SK-N-SH (cell line): ENCODE data around the gene IL1R2. TPM values are rescaled to one million over a fixed set of nuclear protein-coding genes. Genes with fewer than 3 reads are reported as not detected.
A peak's percentile ranks its signal among the peaks of the same experiment; 100 is the strongest.

Source experiments
- CTCF ChIA-PET: fragments of 300-600, 350-600 bp; formaldehyde crosslinking; extraction: SDS; loops from one replicate; lab custom pipeline; 2021; lab: Yijun Ruan, JAX
- POLR2A ChIA-PET: fragments of 350-600 bp; sonication (Branson Sonifier 250); formaldehyde crosslinking; extraction: SDS; loops from one replicate; lab custom pipeline; 2020; ENCODE audit warnings: antibody characterized with exemption, inconsistent platforms; lab: Yijun Ruan, JAX
- DNase-seq: peaks from one replicate; pipeline ENCODE4 v3.0.0; 2012
- H2AFZ ChIP-seq: fragments of 200-600 bp; sonication (generic); 2 replicates; pipeline ENCODE4 v1.8.1; 2016; ENCODE audit warnings: antibody characterized with exemption, mild to moderate bottlenecking, low read depth
- H3F3A ChIP-seq: fragments of 200-600 bp; sonication (generic); replicated peaks from 2 replicates; pipeline ENCODE3; 2016; ENCODE audit warnings: antibody characterized with exemption, mild to moderate bottlenecking; ENCODE audit not compliant: insufficient read depth
- H3K27ac ChIP-seq, 2 experiments: fragments of 200-500 bp in 1 of 2; fragments of 200-600 bp in 1 of 2; sonication (Bioruptor generic) in 1 of 2; sonication (generic), shearing (Covaris generic) in 1 of 2; 2 replicates each; pipeline versions ENCODE4 v1.5.1 to v1.6.1; 2014 to 2016; ENCODE audit warnings: low read depth in 2 of 2, inconsistent platforms in 1 of 2, low read length in 1 of 2, mild to moderate bottlenecking in 1 of 2, mixed read lengths in 1 of 2
- H3K27me3 ChIP-seq: fragments of 200-600 bp; sonication (generic), shearing (Covaris generic); 2 replicates; pipeline ENCODE4 v1.6.1; 2016; ENCODE audit warnings: mixed run types; ENCODE audit not compliant: insufficient read depth
- H3K36me3 ChIP-seq, 2 experiments: fragments of 200-500 bp in 1 of 2; fragments of 200-600 bp in 1 of 2; sonication (Bioruptor generic) in 1 of 2; sonication (generic) in 1 of 2; replicated peaks in 1 of 2; 2 replicates each; pipeline versions ENCODE3 to v1.5.1; 2014 to 2016; ENCODE audit warnings: low read length in 1 of 2, mild to moderate bottlenecking in 1 of 2; ENCODE audit not compliant: insufficient read depth in 2 of 2, control insufficient read depth in 1 of 2
- H3K4me1 ChIP-seq, 2 experiments: fragments of 200-500 bp in 1 of 2; fragments of 200-600 bp in 1 of 2; sonication (Bioruptor generic) in 1 of 2; sonication (generic), shearing (Covaris generic) in 1 of 2; 2 replicates each; pipeline versions ENCODE4 v1.5.1 to v1.6.1; 2014 to 2016; ENCODE audit warnings: low read depth in 1 of 2, low read length in 1 of 2, mixed run types in 1 of 2; ENCODE audit not compliant: insufficient read depth in 2 of 2, control insufficient read depth in 1 of 2
- H3K4me2 ChIP-seq: fragments of 200-600 bp; sonication (generic), shearing (Covaris generic); 2 replicates; pipeline ENCODE4 v1.6.1; 2017; ENCODE audit warnings: mixed run types
- H3K4me3 ChIP-seq, 2 experiments: fragments of 200-500 bp in 1 of 2; fragments of 200-600 bp in 1 of 2; sonication (Bioruptor generic) in 1 of 2; sonication (generic), shearing (Covaris generic) in 1 of 2; 2 replicates each; pipeline versions ENCODE4 v1.5.1 to v1.8.1; 2014 to 2016; ENCODE audit warnings: low read depth in 2 of 2, inconsistent platforms in 1 of 2, low read length in 1 of 2, mild to moderate bottlenecking in 1 of 2, mixed read lengths in 1 of 2, moderate library complexity in 1 of 2
- H3K79me2 ChIP-seq: fragments of 200-600 bp; sonication (generic); 2 replicates; pipeline ENCODE4 v1.8.1; 2017; ENCODE audit warnings: mild to moderate bottlenecking; ENCODE audit not compliant: insufficient read depth
- H3K9ac ChIP-seq: fragments of 200-600 bp; sonication (generic); 2 replicates; pipeline ENCODE4 v1.6.1; 2017; ENCODE audit warnings: mixed run types
- H3K9me2 ChIP-seq: fragments of 200-600 bp; sonication (generic); 2 replicates; pipeline ENCODE4 v1.6.1; 2017; ENCODE audit warnings: mixed run types
- H3K9me3 ChIP-seq: fragments of 200-600 bp; sonication (generic); 2 replicates; pipeline ENCODE4 v1.6.1; 2017; ENCODE audit warnings: mixed run types, mild to moderate bottlenecking, moderate library complexity
- H4K20me1 ChIP-seq: fragments of 200-600 bp; sonication (generic); 2 replicates; pipeline ENCODE4 v1.6.1; 2017; ENCODE audit warnings: mild to moderate bottlenecking, mixed run types; ENCODE audit not compliant: insufficient read depth
- CHD2 ChIP-seq: fragments of 150-350 bp; IDR thresholded peaks from 2 replicates; pipeline ENCODE4 v1.6.1; 2018; ENCODE audit warnings: low read length; ENCODE audit not compliant: partially characterized antibody
- CTCF ChIP-seq: fragments of 200-600 bp; sonication (generic); IDR thresholded peaks from 2 replicates; pipeline ENCODE4 v1.6.1; 2017; ENCODE audit warnings: antibody characterized with exemption, mild to moderate bottlenecking, moderate library complexity
- ELF1 ChIP-seq: IDR thresholded peaks from 2 replicates; pipeline ENCODE4 v1.4.0; 2012
- EP300 ChIP-seq, 2 experiments: IDR thresholded peaks; 2 replicates each; pipeline versions ENCODE4 v1.4.0 to v1.6.1; 2012; ENCODE audit warnings: borderline replicate concordance in 1 of 2, low read depth in 1 of 2, low read length in 1 of 2
- FOSL2 ChIP-seq: IDR thresholded peaks from 2 replicates; pipeline ENCODE4 v1.4.0; 2012; ENCODE audit warnings: low read depth, mild to moderate bottlenecking, moderate library complexity, borderline replicate concordance
- FOXJ3 ChIP-seq: sonication (generic); formaldehyde crosslinking; IDR thresholded peaks from 2 replicates; pipeline ENCODE4 v1.5.1; 2020; ENCODE audit warnings: mild to moderate bottlenecking, missing genetic modification reagents
- FOXM1 ChIP-seq: IDR thresholded peaks from 2 replicates; pipeline ENCODE4 v1.4.0; 2012; ENCODE audit warnings: low read depth, mild to moderate bottlenecking
- GABPA ChIP-seq: IDR thresholded peaks from 2 replicates; pipeline ENCODE4 v1.4.0; 2012; ENCODE audit warnings: low read depth, mild to moderate bottlenecking
- GATA2 ChIP-seq: sonication (generic); formaldehyde crosslinking; IDR thresholded peaks from 2 replicates; pipeline ENCODE4 v1.5.0; 2020; ENCODE audit warnings: mild to moderate bottlenecking, missing genetic modification reagents
- IRF3 ChIP-seq: fragments of 150-350 bp; IDR thresholded peaks from 2 replicates; pipeline ENCODE4 v1.6.1; 2016; ENCODE audit warnings: mild to moderate bottlenecking, low read depth, low read length
- JUND ChIP-seq: IDR thresholded peaks from 2 replicates; pipeline ENCODE4 v1.4.0; 2012
- MAX ChIP-seq: IDR thresholded peaks from 2 replicates; pipeline ENCODE4 v1.4.0; 2012; ENCODE audit warnings: low read depth
- MEF2A ChIP-seq: IDR thresholded peaks from 2 replicates; pipeline ENCODE4 v1.4.0; 2012; ENCODE audit warnings: low read depth, borderline replicate concordance
- MXI1 ChIP-seq: IDR thresholded peaks from 2 replicates; pipeline ENCODE4 v1.6.1; 2012; ENCODE audit warnings: mild to moderate bottlenecking, low read depth, low read length, improper control_type of control experiment
- NFIC ChIP-seq: IDR thresholded peaks from 2 replicates; pipeline ENCODE4 v1.4.0; 2012; ENCODE audit warnings: borderline replicate concordance
- NRF1 ChIP-seq: IDR thresholded peaks from 2 replicates; pipeline ENCODE4 v1.6.1; 2012; ENCODE audit warnings: low read depth, mild to moderate bottlenecking, low read length
- POLR2AphosphoS5 ChIP-seq: IDR thresholded peaks from 2 replicates; pipeline ENCODE4 v1.6.1; 2012; ENCODE audit warnings: low read depth, low read length
- RCOR1 ChIP-seq: fragments of 150-350 bp; IDR thresholded peaks from 2 replicates; pipeline ENCODE4 v1.6.1; 2017; ENCODE audit warnings: antibody characterized with exemption, low read length
- RFX5 ChIP-seq: IDR thresholded peaks from 2 replicates; pipeline ENCODE4 v1.6.1; 2012; ENCODE audit warnings: mild to moderate bottlenecking, improper control_type of control experiment, low read length
- RXRA ChIP-seq: IDR thresholded peaks from 2 replicates; pipeline ENCODE4 v1.4.0; 2012; ENCODE audit warnings: low read depth, mild to moderate bottlenecking, borderline replicate concordance
- SIN3A ChIP-seq: IDR thresholded peaks from 2 replicates; pipeline ENCODE4 v1.6.1; 2012; ENCODE audit warnings: low read depth, mild to moderate bottlenecking, low read length, moderate library complexity, borderline replicate concordance
- SMC3 ChIP-seq: IDR thresholded peaks from 2 replicates; pipeline ENCODE4 v1.6.1; 2012; ENCODE audit warnings: low read depth, low read length, improper control_type of control experiment
- TAF1 ChIP-seq: IDR thresholded peaks from 2 replicates; pipeline ENCODE4 v1.6.1; 2012; ENCODE audit warnings: low read depth, mild to moderate bottlenecking, low read length, moderate library complexity, borderline replicate concordance
- TCF12 ChIP-seq: IDR thresholded peaks from 2 replicates; pipeline ENCODE4 v1.4.0; 2012
- USF2 ChIP-seq: fragments of 150-350 bp; IDR thresholded peaks from 2 replicates; pipeline ENCODE4 v1.6.1; 2017; ENCODE audit warnings: antibody characterized with exemption, low read length, low read depth, borderline replicate concordance
- ZBTB33 ChIP-seq: IDR thresholded peaks from 2 replicates; pipeline ENCODE4 v1.4.0; 2012; ENCODE audit warnings: low read depth, borderline replicate concordance
- WGBS: methylation state at CpG from one replicate; pipeline ENCODE4 v1.1.6; 2017; ENCODE audit warnings: low lambda C conversion rate; 5-methylcytosine and 5-hydroxymethylcytosine counted together
- polyA plus RNA-seq, 3 experiments: library from polyadenylated mRNA; depleted of rRNA; stranded (reverse); fragments of >200 nt; gene quantifications; 2 replicates each; pipeline ENCODE4 v1.2.3, GENCODE V29; 2012

The IL1R2 gene
- polyA plus RNA-seq, 1 of the 3 experiments (the other 2 are of a cell fraction), result 0.16 TPM

GRCh38 chr2:102063941-102064678, 72.3 kb downstream of the IL1R2 start:
- Histone ChIP-seq H3K4me3 (peak overlapping the region; percentile 15 to 41; a peak in 2 of 4 replicates), H3K79me2 (no peaks in the 10 kb centered on the region), H2AFZ (peak overlapping the region; percentile 73; the same call in 1 of the 2 replicates), H3K9me3 (no peaks in the 10 kb centered on the region), H3K9ac (peak overlapping the region; percentile 68), H3F3A (peaks cover 38% of the 10 kb centered on the region), H3K4me1 (peaks cover 32 to 37% of the 10 kb centered on the region in 2 experiments), H3K27me3 (no peaks in the 10 kb centered on the region), H4K20me1 (no peaks in the 10 kb centered on the region), H3K9me2 (no peaks in the 10 kb centered on the region), H3K36me3 (no peaks in the 10 kb centered on the region), H3K27ac (peak overlapping the region; percentile 88 to 99), H3K4me2 (peak overlapping the region; percentile 75)
- DNase-seq, result peak; percentile 72
- POLR2A ChIA-PET, result interaction anchor here (1.3 kb wide), 1 partner anchor 13 kb away, joined by 4 read pairs; no protein-coding TSS in a partner anchor
- 6% methylated on average over 9 of the region's 9 CpGs for WGBS
- CTCF ChIA-PET, result interaction anchor here (0.8 to 2.3 kb wide), 5 partner anchors 9 to 177 kb away, joined by 3 to 10 read pairs (median 3); no protein-coding TSS in a partner anchor
- TF ChIP-seq MXI1 (0 out of 2 replicates have a peak, but pooled peaks have one; percentile 19), FOXJ3 (CRISPR knock-in tag) (0 out of 2 replicates have a peak, but pooled peaks have one; percentile 3), SIN3A (peak; percentile 86), CTCF (no peak), TCF12 (peak; percentile 99), GABPA (0 out of 2 replicates have a peak, but pooled peaks have one; percentile 22), GATA2 (CRISPR knock-in tag) (peak; percentile 56), NFIC (peak; percentile 86), FOSL2 (peak; percentile 90), EP300 (IDR thresholded peaks at IDR 0.05; ENCODE audit: borderline replicate concordance in 1 of 2, low read depth in 1 of 2, low read length in 1 of 2) (peak; percentile 81 to 87), NRF1 (no peak), MAX (peak; percentile 95), ZBTB33 (peak; percentile 42; the same call in 1 of the 2 replicates), USF2 (no peak), TAF1 (peak; percentile 13; the same call in 1 of the 2 replicates), RXRA (peak; percentile 87), IRF3 (no peak), POLR2AphosphoS5 (peak; percentile 88), MEF2A (peak; percentile 21; the same call in 1 of the 2 replicates), RCOR1 (peak; percentile 54; the same call in 1 of the 2 replicates), JUND (peak; percentile 84), CHD2 (no peak), FOXM1 (peak; percentile 76; the same call in 1 of the 2 replicates), ELF1 (no peak; the same call in 1 of the 2 replicates), RFX5 (no peak), SMC3 (no peak)
